Measurements from ENCODE around the gene ASPG.

Gene ASPG

GRCh38 chr14:104085032-104085888, at the start of gene ASPG:
TSS of gene ASPG (plus strand) at chr14:104085700. CDS start at chr14:104085771, 71 bp downstream.
- DNase-seq, result no peak

- DNase-seq, result no peak
These were observed 49.3 kb upstream of the ASPG start for GRCh38 chr14:104036212-104036611.

- no peak for DNase-seq
These were observed 48.4 kb upstream of the ASPG start for GRCh38 chr14:104037074-104037473.

GRCh38 chr14:104037903-104038302, 47.6 kb upstream of the ASPG start:
- DNase-seq, result no peak

- no peak for DNase-seq
These were observed 46.3 kb upstream of the ASPG start for GRCh38 chr14:104039214-104039613.

- no peak for DNase-seq
These were observed 45.0 kb upstream of the ASPG start for GRCh38 chr14:104040539-104040938.

GRCh38 chr14:104041430-104042104, 43.9 kb upstream of the ASPG start:
- no peak for DNase-seq

- no peak for DNase-seq
These were observed 41.5 kb upstream of the ASPG start for GRCh38 chr14:104044016-104044415.

GRCh38 chr14:104047761-104048160, 37.7 kb upstream of the ASPG start:
- no peak for DNase-seq

GRCh38 chr14:104048758-104049507, 36.6 kb upstream of the ASPG start:
- no peak for DNase-seq

GRCh38 chr14:104049576-104050240, 35.8 kb upstream of the ASPG start:
- DNase-seq, result no peak

- no peak for DNase-seq
These were observed 34.2 kb upstream of the ASPG start for GRCh38 chr14:104051092-104051813.

GRCh38 chr14:104054222-104054905, 31.1 kb upstream of the ASPG start:
- no peak for DNase-seq

- DNase-seq, result no peak
These were observed 23.2 kb upstream of the ASPG start for GRCh38 chr14:104062281-104062680.

GRCh38 chr14:104064003-104064402, 21.5 kb upstream of the ASPG start:
- no peak for DNase-seq

GRCh38 chr14:104066279-104066678, 19.2 kb upstream of the ASPG start:
- no peak for DNase-seq

GRCh38 chr14:104066719-104067295, 18.7 kb upstream of the ASPG start:
- DNase-seq, result no peak

- DNase-seq, result no peak
These were observed 16.0 kb upstream of the ASPG start for GRCh38 chr14:104069541-104069940.

- no peak for DNase-seq
These were observed 12.9 kb upstream of the ASPG start for GRCh38 chr14:104072586-104072985.

- no peak for DNase-seq
These were observed 11.7 kb upstream of the ASPG start for GRCh38 chr14:104073764-104074163.

- no peak for DNase-seq
These were observed 9.9 kb upstream of the ASPG start for GRCh38 chr14:104075530-104076151.

Data from cortex of kidney (tissue), 1 donor.